HUES64 (cell line): ENCODE results near the gene SREBF1. TPM values are rescaled to one million over a fixed set of nuclear protein-coding genes. Genes with fewer than 3 reads are reported as not detected.

Source experiments
- H3K27ac ChIP-seq: 2 replicates; pipeline ENCODE4 v1.7.0; 2013; ENCODE audit warnings: low read depth, low read length, inconsistent platforms
- H3K27me3 ChIP-seq: 2 replicates; pipeline ENCODE4 v1.6.1; 2013; ENCODE audit warnings: mild to moderate bottlenecking, low read length; ENCODE audit not compliant: insufficient read depth
- H3K36me3 ChIP-seq: 2 replicates; pipeline ENCODE4 v1.6.1; 2013; ENCODE audit warnings: mild to moderate bottlenecking, low read length; ENCODE audit not compliant: insufficient read depth
- H3K4me1 ChIP-seq: 2 replicates; pipeline ENCODE4 v1.6.1; 2013; ENCODE audit warnings: mild to moderate bottlenecking, low read length, moderate library complexity; ENCODE audit not compliant: insufficient read depth
- H3K4me3 ChIP-seq: 2 replicates; pipeline ENCODE4 v1.5.1; 2013; ENCODE audit warnings: mild to moderate bottlenecking, low read length, moderate library complexity
- H3K9ac ChIP-seq: 2 replicates; pipeline ENCODE4 v1.6.1; 2013; ENCODE audit warnings: mild to moderate bottlenecking, low read depth, low read length
- H3K9me3 ChIP-seq: 2 replicates; pipeline ENCODE4 v1.6.1; 2013; ENCODE audit warnings: low read depth, low read length; ENCODE audit not compliant: insufficient read depth
- WGBS: fragments of 150-250, 120-280 bp; methylation state at CpG from one replicate; pipeline ENCODE4 v1.1.7; 2013; ENCODE audit warnings: missing lambda C conversion rate; 5-methylcytosine and 5-hydroxymethylcytosine counted together
- polyA plus RNA-seq, 2 experiments: library from polyadenylated mRNA; stranded (reverse); fragments of 50-300 nt; gene quantifications; one replicate each; pipeline ENCODE4 v1.2.3, GENCODE V29; 2013

Gene SREBF1
- 71.0 TPM for polyA plus RNA-seq (2013, experiment 1 of 2)
- 60.6 TPM for polyA plus RNA-seq (2013, experiment 2 of 2)

DNA sequence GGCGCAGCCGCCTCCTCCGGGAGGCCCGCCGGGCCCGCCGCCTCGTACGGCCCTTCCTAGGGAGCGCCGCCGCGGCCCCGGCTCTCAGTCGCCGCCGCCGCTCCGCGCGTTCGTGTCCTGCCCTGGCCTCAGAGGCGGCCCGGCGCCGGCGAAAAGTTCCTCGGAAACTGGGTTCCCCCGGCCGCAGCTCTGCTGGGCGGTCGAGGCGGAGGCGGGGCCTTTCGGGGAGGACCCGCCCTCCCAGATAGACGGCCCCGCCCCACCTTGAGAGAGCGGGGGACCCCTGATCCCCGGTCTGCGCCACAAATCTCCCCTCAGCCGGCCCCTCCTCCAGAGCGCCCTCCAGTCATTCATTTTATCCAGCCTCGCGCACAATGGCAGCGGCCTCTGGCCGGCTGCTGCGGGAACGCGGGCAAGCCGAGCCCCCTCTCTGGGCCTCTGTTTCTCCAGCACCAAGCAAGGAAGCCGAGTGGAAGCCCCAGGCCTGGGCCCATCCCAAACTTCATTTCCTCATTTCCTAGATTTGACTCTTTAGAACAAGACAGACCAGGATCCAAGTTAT lies at the start of gene SREBF1:
Gene SREBF1, minus strand, starts transcription at position 169 of the 562 bp plus-strand sequence. CDS start 169 bp downstream, outside the sequence.
- Histone ChIP-seq H3K9me3 (no peaks in the 10 kb centered on the region), H3K4me1 (peaks cover 42% of the 10 kb centered on the region)
- 3% methylated on average over 52 of the region's 52 CpGs for WGBS

DNA sequence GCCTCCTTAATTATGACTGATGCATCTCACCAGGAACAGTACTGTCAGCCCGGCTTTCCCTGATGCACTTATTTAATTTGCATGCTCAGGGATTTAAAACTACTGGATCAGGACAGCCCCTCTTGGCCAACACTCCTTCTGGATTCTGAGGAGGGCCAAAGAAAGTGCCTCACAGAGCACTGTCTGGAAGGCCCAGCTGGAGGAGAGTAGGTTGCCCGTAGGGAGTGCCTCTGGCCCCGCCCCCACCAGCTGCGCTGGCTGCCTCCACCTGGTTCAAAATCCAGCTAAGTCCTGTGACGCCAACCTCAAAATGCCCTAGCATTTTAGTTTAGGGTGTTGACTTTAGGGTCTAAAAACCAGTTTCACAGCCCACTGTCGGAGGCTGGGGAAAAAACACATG lies 49.4 kb upstream of the SREBF1 start:
- Histone ChIP-seq H3K27me3 (no peaks in the 10 kb centered on the region), H3K4me1 (peaks cover 39% of the 10 kb centered on the region), H3K36me3 (no peaks in the 10 kb centered on the region), H3K9ac (no peak overlapping the region), H3K27ac (no peak overlapping the region), H3K9me3 (no peaks in the 10 kb centered on the region), H3K4me3 (no peak overlapping the region)
- 85% methylated on average over 6 of the region's 6 CpGs for WGBS

More for the DNA sequence above, at the start of gene SREBF1:
- peak within 1 kb of the TSS; percentile 79 for H3K4me3 ChIP-seq
- no peaks in the 10 kb centered on the region for H3K27me3 ChIP-seq
- H3K36me3 ChIP-seq, result 0 out of 2 replicates have a peak, but pooled peaks cover 11% of the 10 kb centered on the region
- peak within 1 kb of the TSS; percentile 73 for H3K27ac ChIP-seq
- H3K9ac ChIP-seq, result peak within 1 kb of the TSS; percentile 97

DNA sequence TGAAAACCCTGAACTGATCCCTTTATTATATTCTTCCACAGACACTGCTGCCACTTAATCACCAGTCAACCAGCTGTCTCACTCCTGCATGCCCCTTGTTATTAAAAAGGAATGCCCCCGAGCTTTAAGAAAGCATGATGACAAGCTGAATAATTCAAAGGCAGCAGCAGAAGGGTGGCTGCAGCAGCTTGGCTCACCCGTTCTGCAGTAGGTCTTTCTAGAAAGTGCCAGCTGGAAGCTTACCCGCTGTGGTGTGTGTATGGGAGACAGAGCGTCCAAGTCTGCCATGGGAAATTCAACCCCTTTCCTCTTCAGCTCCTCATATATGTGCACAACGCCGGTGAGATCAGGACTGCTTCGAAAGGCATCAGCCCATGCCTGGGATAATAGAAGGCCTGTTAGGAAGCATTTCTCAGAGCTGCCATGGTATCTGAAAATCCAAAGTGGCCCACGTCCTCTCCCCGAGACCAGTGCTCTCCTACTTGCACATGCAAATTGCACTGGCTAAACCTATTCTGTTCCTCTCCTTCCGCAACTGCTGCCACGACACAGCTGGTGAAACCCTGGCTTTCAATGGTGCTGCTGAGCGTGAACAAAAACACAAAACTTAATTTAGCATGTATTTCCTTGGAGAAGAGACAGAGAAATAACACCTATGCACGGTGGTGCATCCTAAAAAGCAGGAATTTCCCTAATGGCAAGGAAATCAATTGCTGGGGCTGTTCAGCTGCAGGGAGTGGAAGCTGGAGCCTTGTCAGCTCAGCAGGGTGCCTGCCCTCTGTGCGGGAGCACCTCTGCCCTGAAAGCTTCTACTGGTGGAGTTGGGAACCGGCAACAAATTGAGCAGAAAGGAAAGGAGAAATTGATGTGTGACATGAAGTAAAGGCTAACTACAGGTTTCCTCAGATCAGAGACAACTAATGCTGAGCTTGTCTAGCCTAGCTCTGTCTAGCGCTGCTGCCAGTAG lies 47.9 kb upstream of the SREBF1 start:
- no peak overlapping the region for H3K4me3 ChIP-seq
- WGBS, result 50% methylated on average over 14 of the region's 16 CpGs
- H3K36me3 ChIP-seq, result no peaks in the 10 kb centered on the region
- H3K27ac ChIP-seq, result no peak overlapping the region
- peaks cover 39% of the 10 kb centered on the region for H3K4me1 ChIP-seq
- no peaks in the 10 kb centered on the region for H3K27me3 ChIP-seq
- no peak overlapping the region for H3K9ac ChIP-seq
- no peaks in the 10 kb centered on the region for H3K9me3 ChIP-seq

DNA sequence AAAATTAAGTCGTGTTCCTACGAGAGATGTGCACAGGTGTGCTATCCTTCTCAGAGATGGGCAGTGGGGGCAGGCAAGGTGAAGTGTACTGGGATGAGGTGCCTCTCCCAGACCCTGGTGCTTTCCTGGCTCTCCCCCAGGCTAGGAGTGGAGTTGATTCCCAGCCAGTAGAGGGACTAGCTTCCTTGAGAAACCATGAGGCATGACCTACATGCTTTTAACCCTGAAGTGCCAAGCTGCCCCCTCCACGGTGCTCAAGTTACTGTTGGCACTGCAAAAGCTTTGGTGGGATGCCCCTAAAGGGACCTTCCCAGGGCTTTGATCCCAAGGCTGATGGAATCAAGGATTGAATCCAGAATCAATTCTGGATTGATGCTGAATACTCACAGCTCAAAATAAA lies 47.0 kb upstream of the SREBF1 start:
- WGBS, result 93% methylated on average over 3 of the region's 3 CpGs
- no peaks in the 10 kb centered on the region for H3K27me3 ChIP-seq

DNA sequence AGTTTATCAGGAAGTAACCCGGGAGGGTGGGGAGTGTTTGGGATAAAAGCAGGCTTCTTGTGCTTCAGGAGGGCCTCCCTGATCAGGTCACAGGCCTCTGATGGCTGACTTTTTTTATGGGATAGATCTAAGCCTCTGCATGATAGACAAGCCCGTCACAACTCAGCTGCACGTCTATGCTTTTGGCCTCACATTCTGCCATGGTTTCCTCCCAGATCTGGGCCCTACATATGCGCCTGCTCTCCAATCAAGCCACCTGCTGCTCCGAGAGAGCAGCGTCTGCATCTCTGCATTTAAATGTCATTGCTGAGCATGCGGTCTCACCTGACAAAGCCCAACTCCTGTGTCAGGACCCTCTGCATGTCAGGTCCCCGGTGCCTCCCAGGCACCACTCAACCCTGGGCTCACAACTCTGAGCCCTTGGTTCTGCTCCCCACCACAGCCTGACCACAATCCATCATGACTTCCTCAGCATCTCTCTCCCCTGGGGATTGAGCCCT lies 45.3 kb upstream of the SREBF1 start:
- H3K36me3 ChIP-seq, result no peaks in the 10 kb centered on the region

More for the DNA sequence above, 47.0 kb upstream of the SREBF1 start:
- Histone ChIP-seq H3K36me3 (no peaks in the 10 kb centered on the region), H3K27ac (no peak overlapping the region), H3K4me1 (peaks cover 32% of the 10 kb centered on the region), H3K9ac (no peak overlapping the region), H3K9me3 (no peaks in the 10 kb centered on the region), H3K4me3 (no peak overlapping the region)

DNA sequence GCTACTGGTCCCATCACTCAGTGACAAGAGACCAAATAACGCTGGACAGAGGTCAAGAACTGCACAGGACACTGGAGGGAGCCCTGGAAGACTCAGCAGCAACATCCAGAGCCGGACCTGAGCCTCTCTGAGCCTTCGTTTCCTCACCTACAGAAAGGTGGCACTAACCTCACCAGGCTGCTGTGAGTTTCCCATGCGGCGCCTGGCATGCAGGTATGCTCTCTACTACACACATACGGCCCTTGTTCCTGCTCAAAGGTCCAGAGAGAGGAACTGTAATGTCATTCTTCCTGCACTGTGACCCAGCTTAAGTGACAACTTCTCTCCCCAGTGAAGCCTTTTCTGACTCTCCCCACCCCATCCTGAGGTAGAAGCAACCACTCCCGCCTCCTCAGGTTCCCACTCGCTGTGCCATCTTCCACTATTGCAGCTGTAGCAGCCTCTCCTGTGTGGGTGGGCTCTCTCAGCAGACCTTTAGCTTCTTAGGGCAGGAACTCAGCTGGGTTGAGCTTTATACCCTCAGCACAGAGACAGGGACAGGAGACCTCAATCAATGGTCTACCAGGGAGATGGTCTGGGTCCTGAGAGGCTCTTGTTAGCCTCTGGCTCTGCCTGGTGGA lies 43.9 kb upstream of the SREBF1 start:
- Histone ChIP-seq H3K4me3 (no peak overlapping the region), H3K36me3 (no peaks in the 10 kb centered on the region), H3K27me3 (no peaks in the 10 kb centered on the region), H3K4me1 (peaks cover 39% of the 10 kb centered on the region), H3K9me3 (no peaks in the 10 kb centered on the region), H3K27ac (no peak overlapping the region), H3K9ac (no peak overlapping the region)
- 91% methylated on average over 8 of the region's 8 CpGs for WGBS

More for the DNA sequence above, 45.3 kb upstream of the SREBF1 start:
- Histone ChIP-seq H3K27me3 (no peaks in the 10 kb centered on the region), H3K9ac (no peak overlapping the region), H3K9me3 (no peaks in the 10 kb centered on the region), H3K4me1 (peaks cover 41% of the 10 kb centered on the region), H3K27ac (no peak overlapping the region), H3K4me3 (no peak overlapping the region)
- WGBS, result 35% methylated on average over 8 of the region's 8 CpGs

DNA sequence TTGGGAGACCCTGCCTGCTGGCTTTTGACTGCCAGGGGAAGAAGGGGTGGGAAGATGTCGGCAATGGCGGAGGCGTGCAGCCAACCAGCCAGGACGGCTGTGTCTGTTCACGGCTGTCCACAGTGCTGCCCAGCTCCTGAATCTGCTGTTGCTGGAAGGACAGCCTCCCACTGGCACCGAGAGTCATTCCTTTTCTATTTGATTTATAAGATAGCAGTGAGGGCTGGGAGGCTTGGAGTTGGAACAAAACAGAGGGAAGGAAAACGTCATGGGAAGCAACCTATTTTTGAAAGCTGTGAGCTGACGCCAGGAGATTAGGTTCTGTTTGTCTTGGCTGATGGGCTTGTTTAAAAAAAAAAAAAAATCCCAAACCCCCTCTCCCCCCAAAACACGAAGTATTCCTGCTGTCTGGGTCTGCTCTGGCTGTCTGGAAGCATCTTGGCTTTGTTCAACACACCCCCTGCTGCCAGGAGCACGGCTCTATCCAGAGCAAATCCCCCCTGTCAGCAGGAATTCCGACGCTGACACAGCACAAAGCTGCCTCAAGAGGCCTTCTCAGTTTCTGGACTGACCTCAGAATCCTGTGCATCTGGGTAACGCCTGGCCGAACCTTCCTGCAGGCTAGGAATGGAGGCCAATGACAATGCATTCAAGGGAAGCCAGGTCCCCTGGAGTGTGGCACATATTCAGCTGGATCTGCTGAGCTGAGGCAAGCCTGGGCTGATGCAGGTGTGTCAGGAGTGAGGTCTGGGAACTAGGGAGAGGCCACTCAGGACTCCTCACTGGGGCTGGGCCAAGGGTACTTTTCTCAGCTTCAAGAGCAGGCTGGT lies 41.0 kb upstream of the SREBF1 start:
- Histone ChIP-seq H3K4me1 (peaks cover 25% of the 10 kb centered on the region), H3K27me3 (no peaks in the 10 kb centered on the region), H3K36me3 (no peaks in the 10 kb centered on the region), H3K27ac (peak overlapping the region; percentile 52; the same call in 1 of the 2 replicates), H3K9me3 (no peaks in the 10 kb centered on the region), H3K4me3 (no peak overlapping the region), H3K9ac (peak overlapping the region; percentile 9; the same call in 1 of the 2 replicates)
- 51% methylated on average over 14 of the region's 14 CpGs for WGBS

DNA sequence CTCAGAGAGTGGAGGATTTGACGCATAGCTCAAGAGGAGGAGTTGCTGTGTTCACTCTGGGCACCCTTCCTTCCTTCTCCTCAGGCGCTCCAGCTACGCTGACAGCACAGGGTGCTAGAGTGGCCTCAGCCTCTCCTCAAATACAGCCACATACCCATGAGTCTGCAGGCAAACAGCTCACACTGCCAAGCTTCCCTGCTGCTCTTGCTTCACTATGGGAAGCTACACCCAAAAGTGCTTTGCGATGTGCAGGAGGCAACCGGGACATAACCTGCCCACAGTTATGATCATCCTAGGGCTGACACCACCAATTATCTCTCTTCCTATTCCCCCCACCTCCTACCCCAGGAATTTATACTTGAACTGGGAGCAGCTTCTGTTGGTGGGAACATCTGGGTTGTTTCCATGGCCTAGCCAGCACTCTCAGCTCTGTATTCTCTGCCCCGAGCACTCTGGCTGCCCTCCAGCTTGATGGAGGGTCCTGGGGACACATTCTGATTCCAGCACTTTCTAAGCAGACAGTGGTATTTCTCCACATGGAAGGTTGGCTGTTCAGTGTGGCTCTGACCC lies 40.3 kb upstream of the SREBF1 start:
- Histone ChIP-seq H3K9me3 (no peaks in the 10 kb centered on the region), H3K4me1 (peaks cover 18% of the 10 kb centered on the region), H3K4me3 (no peak overlapping the region), H3K27ac (peak overlapping the region; percentile 52; the same call in 1 of the 2 replicates), H3K36me3 (no peaks in the 10 kb centered on the region), H3K27me3 (no peaks in the 10 kb centered on the region), H3K9ac (peak overlapping the region; percentile 9; the same call in 1 of the 2 replicates)
- WGBS, result 95% methylated on average over 6 of the region's 6 CpGs

DNA sequence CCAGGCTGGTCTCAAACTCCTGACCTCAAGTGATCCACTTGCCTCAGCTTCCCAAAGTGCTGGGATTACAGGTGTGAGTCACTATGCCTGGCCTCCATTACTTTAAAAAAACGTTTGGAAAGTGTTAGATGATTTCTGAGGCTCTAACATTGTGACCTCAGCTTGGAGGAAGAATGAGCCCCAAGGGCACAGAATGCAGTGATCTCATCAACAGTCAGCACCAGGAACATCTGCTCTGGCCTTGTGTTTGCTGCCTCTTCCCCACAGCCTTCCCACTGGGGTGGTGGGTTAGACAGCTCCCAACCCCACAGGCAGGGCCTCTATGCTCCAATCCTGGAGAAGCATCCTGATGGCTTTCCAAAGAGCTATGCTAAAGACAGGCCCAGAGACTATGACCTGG lies 37.7 kb upstream of the SREBF1 start:
- Histone ChIP-seq H3K27ac (no peak overlapping the region), H3K9me3 (no peaks in the 10 kb centered on the region), H3K27me3 (peaks cover 3% of the 10 kb centered on the region; the same call in 1 of the 2 replicates), H3K9ac (no peak overlapping the region), H3K4me3 (no peak overlapping the region), H3K4me1 (peaks cover 19% of the 10 kb centered on the region), H3K36me3 (no peaks in the 10 kb centered on the region)
- 68% methylated on average over 1 of the region's 1 CpG for WGBS

DNA sequence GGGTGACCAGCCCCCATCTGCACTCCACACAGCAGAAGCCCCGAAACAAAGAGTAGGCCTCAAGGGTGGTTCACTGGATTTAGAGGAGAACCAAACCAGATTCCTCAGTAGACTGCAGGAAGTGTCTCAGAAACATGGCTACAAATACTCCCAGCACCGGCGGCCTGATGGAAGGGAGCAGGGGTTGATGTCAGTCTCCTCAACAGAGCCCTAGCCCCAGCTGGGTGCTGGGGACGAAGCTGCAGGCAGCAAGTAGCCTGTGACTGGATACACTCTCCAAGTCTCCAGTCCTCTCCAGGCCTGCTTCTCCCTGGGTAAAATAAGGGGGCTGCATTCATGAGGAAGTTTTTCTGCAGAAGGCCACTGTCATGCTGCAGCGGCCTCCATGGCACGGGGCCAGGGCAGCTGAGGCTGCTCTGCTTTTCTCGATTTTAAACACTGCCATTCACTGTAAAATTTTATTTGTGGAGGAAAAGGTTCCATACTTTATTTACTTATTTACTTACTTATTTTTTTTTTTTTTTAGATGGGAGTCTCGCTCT lies 36.7 kb upstream of the SREBF1 start:
- Histone ChIP-seq H3K9ac (no peak overlapping the region), H3K36me3 (no peaks in the 10 kb centered on the region), H3K4me1 (peaks cover 27% of the 10 kb centered on the region), H3K4me3 (no peak overlapping the region), H3K9me3 (no peaks in the 10 kb centered on the region), H3K27me3 (peaks cover 3% of the 10 kb centered on the region; the same call in 1 of the 2 replicates), H3K27ac (no peak overlapping the region)
- 89% methylated on average over 7 of the region's 8 CpGs for WGBS
